K562 (cell line): Measurements from ENCODE around the gene RPL38. TPM values are rescaled to one million over a fixed set of nuclear protein-coding genes. Genes with fewer than 3 reads are reported as not detected.

Experiments
- ATAC-seq: fragments of 200-7000 bp; cut with Tn5 transposase; 3 replicates; pipeline ENCODE4 v1.9.1; 2020; ENCODE audit warnings: moderate library complexity
- BruUV-seq: library from RNA; stranded (reverse); fragments of 400-500 nt; replicated peaks from 2 replicates; lab custom pipeline; 2021; lab: Mats Ljungman, UMichigan
- CTCF ChIA-PET: fragments of 300-600 bp; formaldehyde crosslinking; extraction: SDS; loops from one replicate; lab custom pipeline; 2021; ENCODE audit warnings: low intra/inter-chr PET ratio; lab: Yijun Ruan, JAX
- POLR2A ChIA-PET: fragments of 300-600, 350-650 bp; sonication (Branson Sonifier 250); formaldehyde crosslinking; extraction: SDS; loops from one replicate; lab custom pipeline; 2021; ENCODE audit warnings: antibody characterized with exemption, inconsistent platforms; lab: Yijun Ruan, JAX
- DNase-seq, 4 experiments: peaks; one replicate each; pipeline versions ENCODE4 v3.0.0 to v3.0.0-alpha.2; 2011 to 2018; ENCODE audit warnings: low spot score in 3 of 4, mixed read lengths in 3 of 4; ENCODE audit errors: extremely low read depth in 1 of 4
- FAIRE-seq: peaks from 2 replicates; lab custom pipeline; 2011; peaks lifted over from hg19 to GRCh38; lab: Jason Lieb, UNC
- H2AFZ ChIP-seq: 2 replicates; pipeline ENCODE4 v1.6.0; 2011; ENCODE audit warnings: low read depth, low read length, control low read depth, inconsistent platforms
- H3K27ac ChIP-seq: fragments of 200-600 bp; 3 replicates; pipeline ENCODE4 v1.8.0; 2011; ENCODE audit warnings: low read depth, mild to moderate bottlenecking, control low read depth, inconsistent platforms, low read length, moderate library complexity, mixed read lengths; ENCODE audit errors: extremely low read depth
- H3K27me3 ChIP-seq, 2 experiments: fragments of 300-600 bp in 1 of 2; 2 replicates in 1 of 2; 3 replicates in 1 of 2; pipeline versions ENCODE4 v1.6.0 to v1.8.0; 2011; ENCODE audit warnings: inconsistent platforms in 2 of 2, low read length in 2 of 2, mild to moderate bottlenecking in 1 of 2, mixed read lengths in 1 of 2, moderate library complexity in 1 of 2; ENCODE audit not compliant: control insufficient read depth in 2 of 2, insufficient read depth in 2 of 2
- H3K36me3 ChIP-seq: fragments of 300-600 bp; 3 replicates; pipeline ENCODE4 v1.8.0; 2011; ENCODE audit warnings: mild to moderate bottlenecking, low read length, inconsistent platforms; ENCODE audit not compliant: control insufficient read depth, insufficient read depth
- H3K4me1 ChIP-seq, 2 experiments: fragments of 200-600 bp in 1 of 2; replicated peaks in 1 of 2; 2 replicates in 1 of 2; 3 replicates in 1 of 2; pipeline versions ENCODE4 v1.5.1 to v1.8.0; 2011; ENCODE audit warnings: inconsistent platforms in 2 of 2, low read length in 2 of 2, mild to moderate bottlenecking in 1 of 2, mixed read lengths in 1 of 2, moderate library complexity in 1 of 2; ENCODE audit not compliant: control insufficient read depth in 2 of 2, insufficient read depth in 2 of 2
- H3K4me2 ChIP-seq: 2 replicates; pipeline ENCODE4 v1.6.1; 2011; ENCODE audit warnings: low read length, control low read depth, inconsistent platforms, mixed read lengths; ENCODE audit not compliant: insufficient read depth
- H3K4me3 ChIP-seq: fragments of 200-600 bp; sonication (generic), shearing (Covaris generic); 2 replicates; pipeline ENCODE4 v1.5.1; 2016; ENCODE audit warnings: control low read depth, inconsistent platforms
- H3K79me2 ChIP-seq: fragments of 200-600 bp; 3 replicates; pipeline ENCODE4 v1.8.0; 2011; ENCODE audit warnings: low read length, inconsistent platforms; ENCODE audit not compliant: control insufficient read depth, insufficient read depth
- H3K9ac ChIP-seq, 2 experiments: 2 replicates each; pipeline versions ENCODE4 v1.6.0 to v1.6.1; 2011; ENCODE audit warnings: low read depth in 2 of 2, low read length in 2 of 2, control low read depth in 1 of 2, inconsistent platforms in 1 of 2, mild to moderate bottlenecking in 1 of 2, mixed read lengths in 1 of 2; ENCODE audit not compliant: insufficient read depth in 1 of 2
- H3K9me1 ChIP-seq: one replicate; pipeline ENCODE4 v1.6.0; 2011; ENCODE audit warnings: inconsistent platforms, mild to moderate bottlenecking, low read length, moderate library complexity; ENCODE audit not compliant: control insufficient read depth, insufficient read depth
- H3K9me3 ChIP-seq: replicated peaks from 2 replicates; pipeline ENCODE4 v1.5.1; 2011; ENCODE audit warnings: low read depth, low read length, inconsistent platforms; ENCODE audit not compliant: control insufficient read depth, insufficient read depth
- H4K20me1 ChIP-seq: replicated peaks from 2 replicates; pipeline ENCODE4 v1.6.1; 2011; ENCODE audit warnings: low read length, inconsistent platforms, mixed read lengths; ENCODE audit not compliant: control insufficient read depth, insufficient read depth
- ATF1 ChIP-seq, 2 experiments: fragments of 450-650 bp in 1 of 2; IDR thresholded peaks; 2 replicates each; pipeline ENCODE4 v1.6.1; 2016; ENCODE audit warnings: missing compliant biosample characterization in 1 of 2, missing genetic modification characterization in 1 of 2
- BCLAF1 ChIP-seq, 2 experiments: fragments of 450-650 bp in 1 of 2; IDR thresholded peaks; 2 replicates each; pipeline ENCODE4 v1.6.1; 2011 to 2017; ENCODE audit warnings: low read depth in 2 of 2, antibody characterized with exemption in 1 of 2, borderline replicate concordance in 1 of 2, low read length in 1 of 2, mild to moderate bottlenecking in 1 of 2, mixed read lengths in 1 of 2; ENCODE audit not compliant: control insufficient read depth in 1 of 2
- BRD9 ChIP-seq: fragments of 450-650 bp; IDR thresholded peaks from 2 replicates; pipeline ENCODE4 v1.6.1; 2018; ENCODE audit warnings: low read depth; ENCODE audit not compliant: partially characterized antibody
- E2F6 ChIP-seq, 2 experiments: IDR thresholded peaks; 2 replicates each; pipeline ENCODE4 v1.6.1; 2011; ENCODE audit warnings: borderline replicate concordance in 1 of 2, control low read depth in 1 of 2, low read depth in 1 of 2, low read length in 1 of 2, mild to moderate bottlenecking in 1 of 2, mixed read lengths in 1 of 2, moderate library complexity in 1 of 2; ENCODE audit not compliant: insufficient read depth in 1 of 2, insufficient read length in 1 of 2, poor library complexity in 1 of 2, severe bottlenecking in 1 of 2; ENCODE audit errors: extremely low read depth in 1 of 2
- HLTF ChIP-seq: fragments of 450-650 bp; IDR thresholded peaks from 2 replicates; pipeline ENCODE4 v1.6.1; 2016
- PATZ1 ChIP-seq: fragments of 250-450 bp; sonication (Bioruptor Pico); IDR thresholded peaks from 2 replicates; pipeline ENCODE4 v1.5.0; 2020; ENCODE audit warnings: mild to moderate bottlenecking, borderline replicate concordance
- SMAD2 ChIP-seq: fragments of 150-350 bp; IDR thresholded peaks from 2 replicates; pipeline ENCODE4 v1.6.1; 2014; ENCODE audit warnings: low read depth, mild to moderate bottlenecking, low read length
- STAG1 ChIP-seq: sonication (generic); formaldehyde crosslinking; IDR thresholded peaks from 2 replicates; pipeline ENCODE4 v1.5.0; 2020; ENCODE audit warnings: missing genetic modification reagents, borderline replicate concordance
- TBL1XR1 ChIP-seq, 2 experiments: IDR thresholded peaks; 2 replicates each; pipeline ENCODE4 v1.6.1; 2012; ENCODE audit warnings: improper control_type of control experiment in 2 of 2, low read length in 2 of 2, mild to moderate bottlenecking in 1 of 2
- ZNF184 ChIP-seq: sonication (generic); formaldehyde crosslinking; IDR thresholded peaks from 2 replicates; pipeline ENCODE4 v1.5.0; 2020; ENCODE audit warnings: missing genetic modification reagents
- ZNF79 ChIP-seq: fragments of 250-450 bp; sonication (Bioruptor Pico); IDR thresholded peaks from 2 replicates; pipeline ENCODE4 v1.4.0; 2020; ENCODE audit warnings: low read depth, mild to moderate bottlenecking, moderate library complexity
- WGBS: fragments of 100-300 bp; shearing (Covaris generic); methylation state at CpG from one replicate; pipeline ENCODE4 v1.1.6; 2016; ENCODE audit warnings: low coverage, mixed read lengths; ENCODE audit not compliant: insufficient coverage; ENCODE audit errors: missing lambda C conversion rate; 5-methylcytosine and 5-hydroxymethylcytosine counted together
- in situ Hi-C: fragments of 300-500 bp; cut with MboI; formaldehyde crosslinking; loops from 4 replicates; pipeline ENCODE4 v1.15.0; 2018; ENCODE audit warnings: inconsistent platforms, mixed read lengths
- intact Hi-C: fragments of 100-400 bp; cut with micrococcal nuclease; formaldehyde crosslinking; loops from 2 replicates; pipeline ENCODE4 v1.14.2; 2022
- polyA plus RNA-seq, 8 experiments: library from polyadenylated mRNA; depleted of rRNA in 4 of 8; stranded (reverse) in 5 of 8; unstranded in 3 of 8; fragments of >200 nt; fragmentation: Nextera tagmentation in 2 of 8; fragmentation: Illumina TruSeq in 1 of 8; extraction: Ambion mirVana in 2 of 8; extraction: Trizol in 1 of 8; gene quantifications; 2 replicates each; pipeline versions ENCODE4 v1.2.1 to v1.2.3, GENCODE V29; 2011 to 2014; ENCODE audit warnings: inconsistent platforms in 1 of 8, missing spikeins in 1 of 8
- total RNA-seq, 7 experiments: library from RNA; depleted of rRNA in 6 of 7; stranded (reverse); fragments of >200 nt in 6 of 7; fragmentation: Illumina TruSeq in 2 of 7; extraction: Trizol in 2 of 7; gene quantifications; 2 replicates each; pipeline versions ENCODE4 v1.2.1 to v1.2.3, GENCODE V29; 2011 to 2021; ENCODE audit warnings: low replicate concordance in 1 of 7

RPL38 gene
- total and polyA plus RNA-seq, 9 of the 15 experiments (the other 6 are each of a cell fraction or from before 2014, with no cell fraction given): 1,224 to 3,864 (median 1,939) TPM

- TF ChIP-seq PATZ1 (CRISPR knock-in tag) (no peak), STAG1 (CRISPR knock-in tag) (no peak)
Observed at GRCh38 chr17:74159226-74159840, 44.1 kb upstream of the RPL38 start (continued).

GRCh38 chr17:74160656-74161502, 42.6 kb upstream of the RPL38 start:
- FAIRE-seq (no peak), DNase-seq (no peak), ATAC-seq (no peak)
- H3K4me1 ChIP-seq: peaks cover 12 to 13% of the 10 kb centered on the region in 2 experiments; a peak in 4 of 5 replicates
- H3K27me3 ChIP-seq: peaks cover 6 to 31% of the 10 kb centered on the region in 2 experiments; a peak in 4 of 5 replicates
- no peaks in the 10 kb centered on the region for H3K79me2 ChIP-seq
- no peak overlapping the region for H3K27ac ChIP-seq
- in situ Hi-C loops (no loop called here), intact Hi-C loops (no loop called here)
- 2% methylated on average over 23 of the region's 23 CpGs for WGBS
- CTCF ChIA-PET: no interaction called here
- no peaks in the 10 kb centered on the region for H3K9me3 ChIP-seq
- H4K20me1 ChIP-seq: no peaks in the 10 kb centered on the region
- no peaks in the 10 kb centered on the region for H3K36me3 ChIP-seq
- no TSS peak for BruUV-seq
- H3K4me3 ChIP-seq: no peak overlapping the region
- no peak overlapping the region for H3K4me2 ChIP-seq
- POLR2A ChIA-PET: interaction anchor here (0.6 to 1.3 kb wide), 2 partner anchors 16 to 83 kb away, joined by 3 to 4 read pairs; no protein-coding TSS in a partner anchor
- H3K9ac ChIP-seq: no peak overlapping the region
- no peaks in the 10 kb centered on the region for H3K9me1 ChIP-seq
- no peak overlapping the region for H2AFZ ChIP-seq
- TF ChIP-seq SMAD2 (no peak), TBL1XR1 (IDR thresholded peaks at IDR 0.05; ENCODE audit: low read length in 2 of 2) (no peak), ZNF184 (no peak), BRD9 (no peak), ZNF79 (CRISPR knock-in tag) (no peak), BCLAF1 (IDR thresholded peaks at IDR 0.05; ENCODE audit: borderline replicate concordance in 1 of 2, control insufficient read depth in 1 of 2, low read depth in 2 of 2, low read length in 1 of 2) (no peak), E2F6 (IDR thresholded peaks at IDR 0.05; ENCODE audit: borderline replicate concordance in 1 of 2, extremely low read depth in 1 of 2, insufficient read depth in 1 of 2, insufficient read length in 1 of 2, low read depth in 1 of 2, low read length in 1 of 2, poor library complexity in 1 of 2, severe bottlenecking in 1 of 2) (no peak), HLTF (no peak), ATF1 (CRISPR knock-in tag; IDR thresholded peaks at IDR 0.05) (no peak), ATF1 (tag; IDR thresholded peaks at IDR 0.05) (no peak)
